HG03159 (cell line): Measurements from ENCODE around the gene ABCG4.
"Not testable (repeated sequence)": the region's sequence is repeated elsewhere in the genome, so short reads cannot be mapped to it uniquely, and the experiment has no call there.

Experiments
- ATAC-seq: cut with Tn5 transposase; IDR thresholded peaks from one replicate; pipeline ENCODE4 v1.9.1; 2021; ENCODE audit warnings: mild to moderate bottlenecking, moderate library complexity; ENCODE audit not compliant: unreplicated experiment

ABCG4 gene

DNA sequence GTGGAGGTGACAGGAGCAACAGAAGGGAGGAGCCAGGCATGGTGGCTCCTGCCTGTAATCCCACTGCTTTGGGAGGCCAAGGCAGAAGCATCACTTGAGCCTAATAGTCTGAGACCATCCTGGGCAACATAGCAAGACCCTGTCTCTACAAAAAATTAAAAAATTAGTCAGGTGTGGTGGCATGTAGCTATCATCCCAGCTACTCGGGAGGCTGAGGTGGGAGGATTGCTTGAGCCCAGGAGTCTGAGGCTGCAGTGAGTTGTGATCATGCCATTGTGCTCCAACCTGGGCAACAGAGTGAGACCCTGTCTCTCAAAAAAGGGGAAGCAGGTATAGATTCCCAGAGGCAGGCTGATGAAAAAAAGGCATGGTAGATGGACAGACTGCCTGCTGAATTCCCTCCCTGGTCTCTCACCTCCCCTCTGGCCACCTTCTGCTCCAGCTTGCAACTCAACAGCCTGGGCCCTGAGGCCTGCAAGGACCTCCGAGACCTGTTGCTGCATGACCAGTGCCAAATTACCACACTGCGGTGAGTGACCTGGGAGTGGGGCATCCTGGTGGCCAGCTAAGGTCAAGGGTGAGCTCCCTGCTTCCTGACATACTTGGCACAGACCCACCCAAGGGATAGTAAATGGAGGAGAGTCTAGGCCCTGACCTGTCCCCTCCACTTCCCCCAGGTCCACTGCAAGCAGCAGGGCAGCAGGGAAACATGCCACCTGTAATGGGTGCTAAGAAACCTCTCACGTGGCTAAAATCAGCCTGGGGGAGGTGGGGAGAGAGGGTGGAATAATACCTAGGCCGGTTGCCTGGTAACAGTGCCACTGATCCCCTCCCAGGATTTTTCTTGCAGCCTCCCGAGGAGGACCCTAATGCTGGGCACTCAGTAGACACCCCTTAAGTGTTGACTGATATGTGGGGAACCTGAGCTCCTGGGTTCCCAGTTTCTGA is 32.2 kb downstream of the ABCG4 start:
- ATAC-seq: no peak

DNA sequence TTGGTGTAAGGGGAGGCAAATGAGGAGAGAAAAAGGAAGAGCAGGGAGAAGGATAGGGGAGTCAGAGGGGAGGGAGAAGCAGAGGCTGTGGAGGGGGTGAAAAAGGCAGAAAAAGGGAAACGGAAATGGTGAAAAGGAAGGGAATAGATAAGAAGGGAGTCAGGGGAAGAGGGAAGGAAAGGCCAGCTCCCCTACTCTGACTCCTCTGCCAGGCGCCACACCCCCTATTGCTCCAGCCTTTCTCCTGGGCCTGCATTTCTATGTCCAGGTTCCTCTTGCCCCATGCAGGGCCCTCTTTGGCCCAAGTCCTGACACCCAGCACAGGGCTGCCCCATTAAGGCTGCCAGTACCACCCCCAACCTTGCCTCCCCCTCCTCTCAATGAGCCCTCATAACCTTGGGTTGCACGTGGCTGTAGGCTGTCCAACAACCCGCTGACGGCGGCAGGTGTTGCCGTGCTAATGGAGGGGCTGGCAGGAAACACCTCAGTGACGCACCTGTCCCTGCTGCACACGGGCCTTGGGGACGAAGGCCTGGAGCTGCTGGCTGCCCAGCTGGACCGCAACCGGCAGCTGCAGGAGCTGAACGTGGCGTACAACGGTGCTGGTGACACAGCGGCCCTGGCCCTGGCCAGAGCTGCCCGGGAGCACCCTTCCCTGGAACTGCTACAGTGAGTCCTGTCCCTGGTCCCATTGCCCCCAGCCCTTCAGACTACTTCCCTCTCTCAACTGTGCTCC is 33.0 kb downstream of the ABCG4 start:
- ATAC-seq: no peak

DNA sequence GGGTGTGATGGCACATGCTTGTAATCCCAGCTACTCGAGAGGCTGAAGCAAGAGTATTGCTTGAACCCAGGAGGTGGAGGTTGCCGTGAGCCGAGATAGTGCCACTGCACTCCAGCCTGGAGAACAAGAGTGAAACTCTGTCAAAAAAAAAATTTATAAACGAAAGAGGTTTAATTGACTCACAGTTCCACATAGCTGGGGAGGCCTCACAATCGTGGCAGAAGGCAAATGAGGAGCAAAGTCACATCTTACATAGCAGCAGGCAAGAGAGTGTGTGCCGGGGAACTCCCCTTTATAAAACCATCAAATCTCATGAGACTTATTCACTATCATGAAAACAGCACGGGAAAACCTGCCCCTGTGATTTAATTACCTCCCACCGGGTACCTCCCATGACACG is 35.5 kb downstream of the ABCG4 start:
- ATAC-seq: not testable (repeated sequence)

DNA sequence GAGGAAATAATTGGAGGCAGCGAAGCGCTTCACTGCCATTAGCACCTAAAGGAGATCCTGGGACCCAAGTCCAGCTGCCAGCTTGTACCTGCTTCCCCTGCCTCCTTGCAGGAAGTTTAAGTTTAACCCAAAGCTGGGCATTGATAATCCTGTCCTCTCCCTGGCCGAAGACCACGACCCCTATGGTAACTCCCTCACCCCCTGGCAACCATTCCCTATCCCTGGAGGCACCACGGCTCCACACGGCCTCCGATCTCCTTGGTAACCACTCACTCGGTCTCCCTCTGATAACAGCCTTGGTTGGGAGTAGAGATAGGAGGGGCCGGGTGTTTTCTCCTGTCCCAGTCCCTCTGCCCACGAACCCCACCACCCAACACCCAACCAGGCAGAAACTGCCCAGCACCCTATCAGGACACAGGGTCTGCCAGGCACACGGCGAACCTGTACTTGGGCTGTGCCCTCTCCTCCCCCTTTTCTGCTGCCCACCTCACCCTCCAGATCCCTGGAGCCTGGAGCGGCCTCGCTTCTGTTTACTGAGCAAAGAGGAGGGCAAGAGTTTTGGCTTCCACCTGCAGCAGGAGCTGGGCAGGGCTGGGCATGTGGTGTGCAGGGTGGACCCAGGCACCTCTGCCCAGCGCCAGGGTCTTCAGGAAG is 37.3 kb downstream of the ABCG4 start:
- no peak for ATAC-seq

DNA sequence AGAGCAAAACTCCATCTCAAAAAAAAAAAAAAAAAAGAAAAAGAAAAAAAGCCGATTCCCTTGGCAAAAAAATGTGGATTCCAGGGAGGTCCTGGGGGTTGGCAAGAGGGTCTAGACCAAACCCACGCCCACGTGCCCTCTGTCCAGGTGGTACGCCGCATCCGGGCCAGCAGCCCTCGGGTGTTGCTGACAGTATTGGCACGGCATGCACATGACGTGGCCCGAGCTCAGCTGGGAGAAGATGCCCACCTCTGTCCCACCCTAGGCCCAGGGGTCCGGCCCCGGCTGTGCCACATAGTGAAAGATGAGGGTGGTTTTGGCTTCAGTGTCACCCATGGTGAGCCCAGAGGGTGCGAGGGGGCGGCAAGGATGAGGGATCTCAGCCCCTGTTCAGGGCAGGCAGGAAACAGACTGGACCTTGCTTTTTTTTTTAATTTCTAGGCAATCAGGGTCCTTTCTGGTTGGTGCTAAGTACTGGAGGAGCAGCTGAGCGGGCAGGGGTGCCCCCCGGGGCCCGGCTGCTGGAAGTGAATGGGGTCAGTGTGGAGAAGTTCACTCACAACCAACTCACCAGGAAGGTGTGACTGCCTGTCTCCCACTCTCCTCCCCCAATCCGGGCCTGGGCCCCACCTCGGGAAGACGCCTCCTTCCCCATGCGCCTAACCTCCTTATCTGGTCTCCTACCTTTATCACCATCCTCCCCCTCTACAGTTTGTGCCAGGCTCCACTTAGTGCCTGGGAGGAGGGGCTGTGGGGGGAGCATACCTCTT is 38.5 kb downstream of the ABCG4 start:
- ATAC-seq: no peak

DNA sequence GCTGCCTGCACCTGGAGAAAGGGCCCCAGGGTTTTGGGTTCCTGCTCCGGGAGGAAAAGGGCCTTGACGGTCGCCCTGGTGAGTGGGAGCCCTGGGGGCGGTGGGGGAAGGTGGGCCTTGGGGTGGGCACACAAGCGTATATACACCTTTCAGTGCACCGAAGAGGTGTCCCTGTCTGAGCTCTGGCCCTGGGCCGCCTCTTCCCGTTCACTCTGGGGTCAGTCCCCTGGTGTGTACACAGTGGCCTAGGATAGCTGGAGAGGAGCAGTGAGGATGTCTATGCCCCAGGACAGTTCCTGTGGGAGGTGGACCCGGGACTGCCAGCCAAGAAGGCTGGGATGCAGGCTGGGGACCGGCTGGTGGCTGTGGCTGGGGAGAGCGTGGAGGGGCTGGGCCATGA is 39.2 kb downstream of the ABCG4 start:
- ATAC-seq: no peak

DNA sequence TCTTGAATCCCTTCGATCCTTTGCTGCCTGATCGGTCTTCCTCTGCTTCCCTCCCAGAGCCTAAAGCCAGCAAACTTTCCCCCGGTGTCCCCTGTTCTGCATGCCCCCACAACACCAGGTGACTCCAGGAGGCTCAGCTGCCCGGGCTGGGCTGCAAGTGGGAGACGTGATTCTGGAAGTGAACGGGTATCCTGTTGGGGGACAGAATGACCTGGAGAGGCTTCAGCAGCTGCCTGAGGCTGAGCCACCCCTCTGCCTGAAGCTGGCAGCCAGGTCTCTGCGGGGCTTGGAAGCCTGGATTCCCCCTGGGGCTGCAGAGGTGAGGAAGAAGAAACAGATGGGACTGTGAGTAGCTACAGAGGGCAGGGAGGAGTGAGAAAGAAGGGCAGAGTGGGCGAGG is 40.0 kb downstream of the ABCG4 start:
- no peak for ATAC-seq

DNA sequence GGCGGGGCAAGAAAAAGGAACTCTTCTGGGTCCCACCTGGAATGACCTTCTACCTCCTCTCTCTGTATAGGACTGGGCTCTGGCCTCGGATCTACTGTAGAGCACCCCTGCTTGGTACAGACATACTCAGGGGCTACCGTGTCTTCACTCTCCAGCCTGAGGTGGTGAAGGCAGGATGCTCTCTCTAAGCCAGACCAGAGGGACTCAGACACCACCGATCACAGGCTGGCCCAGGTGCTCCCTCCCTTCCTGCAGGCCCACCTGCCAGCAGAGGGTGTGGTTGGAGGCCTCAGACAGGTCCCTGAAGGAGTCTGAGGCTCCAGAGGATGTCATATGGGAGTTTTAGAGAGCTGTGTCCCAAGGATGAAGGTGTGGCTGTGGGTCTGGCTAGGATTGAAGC is 40.5 kb downstream of the ABCG4 start:
- no peak for ATAC-seq

DNA sequence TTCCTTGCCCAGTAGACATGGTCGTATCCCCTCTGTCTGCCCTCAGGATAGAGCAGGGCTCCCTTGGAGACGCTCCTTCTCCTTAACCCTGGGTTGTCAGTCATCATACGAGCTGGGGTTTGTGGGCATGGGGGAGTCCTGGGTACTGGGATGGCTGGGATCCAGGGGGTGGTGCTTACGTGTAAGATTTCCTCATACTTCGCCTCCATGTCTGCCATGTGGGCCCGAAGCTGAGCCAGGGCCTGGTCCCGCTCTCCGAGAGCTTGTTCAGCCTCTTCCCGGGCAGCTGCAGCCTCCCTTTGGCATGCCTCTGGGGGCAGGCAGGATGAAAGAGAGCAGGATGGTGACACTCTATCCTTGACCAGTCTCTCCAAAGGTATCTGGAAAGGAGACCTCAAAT is 41.7 kb downstream of the ABCG4 start:
- no peak for ATAC-seq

DNA sequence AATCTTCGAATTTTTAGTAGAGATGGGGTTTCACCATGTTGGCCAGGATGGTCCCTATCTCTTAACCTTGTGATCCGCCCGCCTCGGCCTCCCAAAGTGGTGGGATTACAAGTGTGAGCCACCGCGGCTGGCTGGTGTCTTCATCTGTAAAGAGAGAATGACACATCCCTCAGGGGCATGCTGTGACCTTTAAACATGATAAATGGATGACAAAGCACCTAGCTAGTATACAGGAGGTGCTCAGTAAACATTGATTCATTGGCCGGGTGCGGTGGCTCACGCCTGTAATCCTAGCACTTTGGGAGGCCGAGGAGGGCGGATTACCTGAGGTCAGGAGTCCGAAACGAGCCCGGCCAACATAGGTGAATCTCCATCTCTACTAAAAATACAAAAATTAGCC is 42.4 kb downstream of the ABCG4 start:
- ATAC-seq: not testable (repeated sequence)

DNA sequence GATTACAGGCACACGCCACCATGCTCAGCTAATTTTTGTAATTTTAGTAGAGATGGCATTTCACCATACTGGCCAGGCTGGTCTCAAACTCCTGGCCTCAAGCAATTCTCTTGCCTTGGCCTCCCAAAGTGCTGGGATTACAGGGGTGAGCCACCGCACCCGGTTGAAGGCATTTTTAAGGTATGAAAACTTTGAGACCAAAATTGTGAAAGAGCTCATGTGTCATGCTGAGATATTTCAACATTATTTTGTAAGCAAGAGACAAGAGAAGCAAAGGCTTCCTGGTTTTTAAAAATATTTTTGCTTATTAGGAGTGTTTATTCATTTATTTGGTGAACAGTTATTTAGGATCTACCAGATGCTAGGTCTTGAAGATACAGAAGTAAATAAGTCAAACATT is 43.3 kb downstream of the ABCG4 start:
- ATAC-seq: no peak

DNA sequence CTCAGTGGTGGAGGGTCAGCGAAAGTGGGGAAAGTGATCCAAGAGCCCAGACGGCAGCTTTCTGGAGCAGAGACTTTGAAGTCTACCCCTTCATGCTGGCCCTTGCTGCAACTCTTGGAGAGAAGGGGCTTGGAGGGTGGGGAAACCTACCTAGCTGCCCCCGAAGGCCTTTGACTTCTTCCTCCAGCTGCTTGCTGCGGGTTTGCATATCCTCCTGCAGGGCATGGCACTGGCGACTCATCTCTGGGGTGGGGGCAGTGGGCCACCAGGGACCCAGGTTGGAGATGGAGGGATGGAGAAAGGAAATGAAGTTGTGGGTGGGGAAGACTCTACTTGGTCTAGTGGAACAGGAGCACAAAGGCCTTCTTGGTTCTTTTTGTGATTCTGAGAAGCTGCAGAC is 44.1 kb downstream of the ABCG4 start:
- no peak for ATAC-seq

DNA sequence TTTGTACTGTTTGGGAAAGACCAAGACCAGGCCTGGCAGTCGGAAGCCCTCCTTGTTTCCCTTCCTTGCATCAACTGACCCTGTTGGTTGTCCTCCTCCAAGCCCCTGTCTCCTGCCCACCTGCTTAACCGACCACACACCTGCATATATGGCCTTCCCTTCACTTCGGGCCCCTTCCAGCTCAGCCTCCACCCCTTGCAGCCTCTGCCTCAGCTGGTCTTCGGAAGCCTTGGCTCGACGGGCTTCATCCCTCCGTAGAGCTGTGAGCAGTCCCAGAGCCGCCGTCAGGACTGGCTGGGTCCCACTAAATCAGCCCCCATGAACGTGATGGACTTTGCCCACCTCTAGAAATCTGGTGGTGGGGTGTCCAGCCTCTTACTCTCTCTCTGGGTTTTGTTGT is 44.8 kb downstream of the ABCG4 start:
- ATAC-seq: no peak

DNA sequence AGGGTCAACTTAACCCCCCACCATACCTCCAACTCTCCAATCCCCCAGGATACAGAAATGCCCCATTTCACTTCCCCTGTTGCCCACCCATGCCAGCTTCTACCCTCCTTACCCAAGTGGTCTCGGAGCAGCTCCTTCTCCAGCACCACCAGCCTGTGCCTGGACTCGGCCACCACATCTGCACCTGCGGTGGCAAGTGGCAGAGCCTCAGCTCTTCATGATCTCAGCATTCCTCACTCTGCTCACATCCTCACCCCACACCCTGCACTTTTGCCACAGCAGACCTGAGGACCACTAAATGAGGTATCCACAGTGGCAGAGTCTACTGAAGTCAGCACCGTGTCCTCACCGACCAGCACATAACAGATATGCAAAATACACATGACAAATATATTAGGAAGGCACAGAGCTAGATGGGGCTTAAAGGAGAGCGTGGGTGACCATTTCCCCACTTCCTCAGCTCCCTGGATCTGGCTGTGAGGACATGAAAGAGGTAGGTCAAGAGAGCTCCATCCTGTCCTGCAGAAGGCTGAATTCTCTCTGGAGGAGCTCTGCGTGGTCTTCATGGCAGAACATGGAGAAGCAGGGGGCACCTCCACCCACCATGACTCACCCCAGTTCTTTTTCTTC is 46.1 kb downstream of the ABCG4 start:
- no peak for ATAC-seq

DNA sequence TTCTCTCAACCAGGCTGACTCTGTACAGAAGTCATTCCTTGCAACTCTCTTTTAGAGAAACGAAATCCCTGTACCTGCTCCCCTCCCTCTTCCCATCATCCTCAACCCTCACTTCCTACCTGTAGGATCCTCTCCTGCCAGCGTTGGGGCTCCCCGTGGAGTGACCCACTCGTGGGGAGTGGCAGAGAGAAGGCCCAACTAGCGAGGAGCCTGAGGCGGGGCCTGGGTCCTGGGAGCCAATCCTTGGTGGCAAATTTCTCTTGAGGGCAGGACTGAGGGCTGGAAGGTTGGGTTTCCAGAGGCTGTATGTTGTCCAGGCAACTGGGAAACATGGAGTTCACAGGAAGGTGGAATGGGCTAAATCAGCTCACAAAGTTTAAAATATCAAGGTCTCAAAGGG is 46.8 kb downstream of the ABCG4 start:
- no peak for ATAC-seq

DNA sequence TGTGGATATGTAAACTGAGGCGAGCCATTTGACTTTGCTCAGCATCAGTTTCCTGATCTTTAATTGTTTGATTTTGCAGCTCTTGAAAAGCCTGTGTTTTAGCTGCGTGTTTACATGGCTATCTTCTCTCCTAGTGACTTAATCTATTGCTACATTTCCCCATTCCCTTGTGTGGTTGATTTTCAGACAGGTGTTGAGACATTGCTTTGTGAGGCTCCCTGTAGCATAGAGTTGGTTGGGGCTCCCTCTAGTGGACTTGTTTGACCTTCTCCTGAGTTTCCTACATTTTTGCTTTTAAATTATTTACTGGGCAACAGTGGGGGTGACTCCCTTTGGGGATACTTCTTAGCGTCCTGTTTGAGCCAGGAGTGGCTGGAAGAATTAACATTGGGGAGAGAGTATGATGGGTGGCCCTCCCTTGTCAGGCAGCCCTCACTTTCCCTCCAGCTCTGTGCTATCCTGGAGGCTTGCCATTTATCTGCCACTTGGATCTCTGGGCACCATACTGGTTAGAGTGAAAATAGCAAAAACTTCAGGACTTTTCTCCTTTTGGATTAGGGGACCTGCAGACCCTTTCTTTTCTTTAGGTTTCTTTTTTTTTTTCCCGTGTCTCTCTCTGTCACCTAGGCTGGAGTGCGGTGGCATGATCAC is 48.1 kb downstream of the ABCG4 start:
- peak; percentile 75 for ATAC-seq

DNA sequence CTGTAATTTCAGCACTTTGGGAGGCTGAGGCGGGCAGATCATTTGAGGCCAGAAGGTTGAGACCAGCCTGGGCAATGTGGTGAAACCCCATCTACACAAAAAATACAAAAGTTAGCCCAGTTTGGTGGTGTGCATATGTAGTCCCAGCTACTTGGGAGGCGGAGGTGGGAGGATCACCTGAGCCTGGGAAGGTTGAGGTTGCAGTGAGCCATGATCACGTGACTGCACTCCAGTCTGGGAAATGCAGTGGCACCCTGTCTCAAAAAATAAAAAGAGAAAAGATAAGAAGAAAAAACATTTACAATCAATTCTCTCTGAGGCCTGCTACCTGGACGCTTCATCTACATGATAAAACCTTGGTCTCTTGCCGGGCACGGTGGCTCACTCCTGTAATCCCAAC is 50.1 kb downstream of the ABCG4 start:
- ATAC-seq: no peak

DNA sequence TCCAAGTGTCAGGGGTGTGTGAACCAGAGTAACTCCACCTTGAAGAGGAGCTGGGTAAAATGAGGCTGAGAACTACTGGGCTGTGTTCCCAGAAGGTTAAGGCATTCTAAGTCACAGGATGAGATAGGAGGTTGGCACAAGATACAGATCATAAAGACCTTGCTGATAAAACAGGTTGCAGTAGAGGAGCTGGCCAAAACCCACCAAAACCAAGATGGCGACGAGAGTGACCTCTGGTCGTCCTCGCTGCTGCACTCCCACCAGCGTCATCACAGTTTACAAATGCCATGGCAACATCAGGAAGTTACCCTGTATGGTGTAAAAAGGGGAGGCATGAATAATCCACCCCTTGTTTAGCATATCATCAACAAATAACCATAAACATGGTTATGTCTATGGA is 52.4 kb downstream of the ABCG4 start:
- not testable (repeated sequence) for ATAC-seq

DNA sequence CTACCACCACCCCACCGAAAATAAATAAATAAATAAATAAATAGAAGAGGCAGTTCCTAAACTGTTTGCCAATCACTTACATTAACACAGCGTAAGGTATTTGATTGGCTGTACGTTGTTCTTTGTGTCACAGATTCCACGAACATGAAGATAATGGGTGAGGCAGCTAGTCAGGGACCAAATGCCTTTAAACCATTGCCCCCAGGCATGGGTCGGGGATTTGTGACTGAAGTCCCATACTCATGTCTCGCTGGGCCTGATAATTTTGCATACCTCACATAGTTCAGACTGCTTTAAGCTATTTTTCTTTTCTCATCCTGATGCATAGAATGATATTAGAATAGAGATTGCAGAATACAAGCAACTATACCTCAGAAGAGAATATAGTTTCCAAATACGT is 53.7 kb downstream of the ABCG4 start:
- ATAC-seq: no peak

DNA sequence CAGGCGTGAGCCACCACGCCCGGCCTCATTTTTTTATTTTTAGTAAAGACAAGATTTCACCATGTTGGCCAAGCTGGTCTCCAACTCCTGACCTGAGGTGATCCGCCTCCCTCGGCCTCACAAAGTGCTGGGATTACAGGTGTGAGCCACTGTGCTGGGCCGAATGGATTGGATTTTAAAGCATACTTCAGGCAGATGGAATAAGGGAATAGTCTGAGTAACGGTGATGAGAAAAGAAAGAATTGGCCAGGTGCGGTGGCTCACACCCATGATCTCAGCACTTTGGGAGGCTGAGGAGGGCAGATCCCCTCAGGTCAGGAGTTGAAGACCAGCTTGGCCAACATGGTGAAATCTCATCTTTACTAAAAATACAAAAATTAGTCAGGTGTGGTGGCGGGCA is 55.2 kb downstream of the ABCG4 start:
- no peak for ATAC-seq
